K562 (cell line): ENCODE measurements around the gene PTPRR. TPM values are rescaled to one million over a fixed set of nuclear protein-coding genes. Genes with fewer than 3 reads are reported as not detected.

Experiments
- ATAC-seq: fragments of 200-7000 bp; cut with Tn5 transposase; 3 replicates; pipeline ENCODE4 v1.9.1; 2020; ENCODE audit warnings: moderate library complexity
- BruUV-seq: library from RNA; stranded (reverse); fragments of 400-500 nt; replicated peaks from 2 replicates; lab custom pipeline; 2021; lab: Mats Ljungman, UMichigan
- CTCF ChIA-PET: fragments of 300-600 bp; formaldehyde crosslinking; extraction: SDS; loops from one replicate; lab custom pipeline; 2021; ENCODE audit warnings: low intra/inter-chr PET ratio; lab: Yijun Ruan, JAX
- POLR2A ChIA-PET: fragments of 300-600, 350-650 bp; sonication (Branson Sonifier 250); formaldehyde crosslinking; extraction: SDS; loops from one replicate; lab custom pipeline; 2021; ENCODE audit warnings: antibody characterized with exemption, inconsistent platforms; lab: Yijun Ruan, JAX
- DNase-seq, 4 experiments: peaks; one replicate each; pipeline versions ENCODE4 v3.0.0 to v3.0.0-alpha.2; 2011 to 2018; ENCODE audit warnings: low spot score in 3 of 4, mixed read lengths in 3 of 4; ENCODE audit errors: extremely low read depth in 1 of 4
- FAIRE-seq: peaks from 2 replicates; lab custom pipeline; 2011; peaks lifted over from hg19 to GRCh38; lab: Jason Lieb, UNC
- H2AFZ ChIP-seq: 2 replicates; pipeline ENCODE4 v1.6.0; 2011; ENCODE audit warnings: low read depth, low read length, control low read depth, inconsistent platforms
- H3K27ac ChIP-seq: fragments of 200-600 bp; 3 replicates; pipeline ENCODE4 v1.8.0; 2011; ENCODE audit warnings: low read depth, mild to moderate bottlenecking, control low read depth, inconsistent platforms, low read length, moderate library complexity, mixed read lengths; ENCODE audit errors: extremely low read depth
- H3K27me3 ChIP-seq, 2 experiments: fragments of 300-600 bp in 1 of 2; 2 replicates in 1 of 2; 3 replicates in 1 of 2; pipeline versions ENCODE4 v1.6.0 to v1.8.0; 2011; ENCODE audit warnings: inconsistent platforms in 2 of 2, low read length in 2 of 2, mild to moderate bottlenecking in 1 of 2, mixed read lengths in 1 of 2, moderate library complexity in 1 of 2; ENCODE audit not compliant: control insufficient read depth in 2 of 2, insufficient read depth in 2 of 2
- H3K36me3 ChIP-seq: fragments of 300-600 bp; 3 replicates; pipeline ENCODE4 v1.8.0; 2011; ENCODE audit warnings: mild to moderate bottlenecking, low read length, inconsistent platforms; ENCODE audit not compliant: control insufficient read depth, insufficient read depth
- H3K4me1 ChIP-seq, 2 experiments: fragments of 200-600 bp in 1 of 2; replicated peaks in 1 of 2; 2 replicates in 1 of 2; 3 replicates in 1 of 2; pipeline versions ENCODE4 v1.5.1 to v1.8.0; 2011; ENCODE audit warnings: inconsistent platforms in 2 of 2, low read length in 2 of 2, mild to moderate bottlenecking in 1 of 2, mixed read lengths in 1 of 2, moderate library complexity in 1 of 2; ENCODE audit not compliant: control insufficient read depth in 2 of 2, insufficient read depth in 2 of 2
- H3K4me2 ChIP-seq: 2 replicates; pipeline ENCODE4 v1.6.1; 2011; ENCODE audit warnings: low read length, control low read depth, inconsistent platforms, mixed read lengths; ENCODE audit not compliant: insufficient read depth
- H3K4me3 ChIP-seq: fragments of 200-600 bp; sonication (generic), shearing (Covaris generic); 2 replicates; pipeline ENCODE4 v1.5.1; 2016; ENCODE audit warnings: control low read depth, inconsistent platforms
- H3K79me2 ChIP-seq: fragments of 200-600 bp; 3 replicates; pipeline ENCODE4 v1.8.0; 2011; ENCODE audit warnings: low read length, inconsistent platforms; ENCODE audit not compliant: control insufficient read depth, insufficient read depth
- H3K9ac ChIP-seq, 2 experiments: 2 replicates each; pipeline versions ENCODE4 v1.6.0 to v1.6.1; 2011; ENCODE audit warnings: low read depth in 2 of 2, low read length in 2 of 2, control low read depth in 1 of 2, inconsistent platforms in 1 of 2, mild to moderate bottlenecking in 1 of 2, mixed read lengths in 1 of 2; ENCODE audit not compliant: insufficient read depth in 1 of 2
- H3K9me1 ChIP-seq: one replicate; pipeline ENCODE4 v1.6.0; 2011; ENCODE audit warnings: inconsistent platforms, mild to moderate bottlenecking, low read length, moderate library complexity; ENCODE audit not compliant: control insufficient read depth, insufficient read depth
- H3K9me3 ChIP-seq: replicated peaks from 2 replicates; pipeline ENCODE4 v1.5.1; 2011; ENCODE audit warnings: low read depth, low read length, inconsistent platforms; ENCODE audit not compliant: control insufficient read depth, insufficient read depth
- H4K20me1 ChIP-seq: replicated peaks from 2 replicates; pipeline ENCODE4 v1.6.1; 2011; ENCODE audit warnings: low read length, inconsistent platforms, mixed read lengths; ENCODE audit not compliant: control insufficient read depth, insufficient read depth
- CAMTA2 ChIP-seq: fragments of 250-450 bp; sonication (Bioruptor Pico); conservative IDR thresholded peaks from 2 replicates; pipeline ENCODE4 v1.5.1; 2022
- CBX1 ChIP-seq: sonication (generic); IDR thresholded peaks from 2 replicates; pipeline ENCODE4 v1.6.1; 2016; ENCODE audit warnings: antibody characterized with exemption, low read depth, mild to moderate bottlenecking
- FOSL1 ChIP-seq: fragments of 200-800 bp; sonication (Bioruptor generic); conservative IDR thresholded peaks from 2 replicates; pipeline ENCODE4 v1.6.1; 2016; ENCODE audit warnings: missing genetic modification characterization, missing compliant biosample characterization
- HSF4 ChIP-seq: fragments of 250-450 bp; sonication (Bioruptor Pico); IDR thresholded peaks from 2 replicates; pipeline ENCODE4 v2.1.2; 2022; ENCODE audit warnings: mild to moderate bottlenecking, moderate library complexity, borderline replicate concordance
- MCM5 ChIP-seq: fragments of 450-650 bp; IDR thresholded peaks from 2 replicates; pipeline ENCODE4 v1.6.1; 2016; ENCODE audit warnings: low read depth
- PKNOX1 ChIP-seq: fragments of 450-650 bp; IDR thresholded peaks from 2 replicates; pipeline ENCODE4 v1.6.1; 2016
- SMAD2 ChIP-seq: fragments of 150-350 bp; IDR thresholded peaks from 2 replicates; pipeline ENCODE4 v1.6.1; 2014; ENCODE audit warnings: low read depth, mild to moderate bottlenecking, low read length
- TAL1 ChIP-seq: fragments of 450-650 bp; IDR thresholded peaks from 2 replicates; pipeline ENCODE4 v1.6.1; 2016; ENCODE audit warnings: mild to moderate bottlenecking
- WGBS: fragments of 100-300 bp; shearing (Covaris generic); methylation state at CpG from one replicate; pipeline ENCODE4 v1.1.6; 2016; ENCODE audit warnings: low coverage, mixed read lengths; ENCODE audit not compliant: insufficient coverage; ENCODE audit errors: missing lambda C conversion rate; 5-methylcytosine and 5-hydroxymethylcytosine counted together
- in situ Hi-C: fragments of 300-500 bp; cut with MboI; formaldehyde crosslinking; loops from 4 replicates; pipeline ENCODE4 v1.15.0; 2018; ENCODE audit warnings: inconsistent platforms, mixed read lengths
- intact Hi-C: fragments of 100-400 bp; cut with micrococcal nuclease; formaldehyde crosslinking; loops from 2 replicates; pipeline ENCODE4 v1.14.2; 2022
- polyA plus RNA-seq, 8 experiments: library from polyadenylated mRNA; depleted of rRNA in 4 of 8; stranded (reverse) in 5 of 8; unstranded in 3 of 8; fragments of >200 nt; fragmentation: Nextera tagmentation in 2 of 8; fragmentation: Illumina TruSeq in 1 of 8; extraction: Ambion mirVana in 2 of 8; extraction: Trizol in 1 of 8; gene quantifications; 2 replicates each; pipeline versions ENCODE4 v1.2.1 to v1.2.3, GENCODE V29; 2011 to 2014; ENCODE audit warnings: inconsistent platforms in 1 of 8, missing spikeins in 1 of 8
- total RNA-seq, 7 experiments: library from RNA; depleted of rRNA in 6 of 7; stranded (reverse); fragments of >200 nt in 6 of 7; fragmentation: Illumina TruSeq in 2 of 7; extraction: Trizol in 2 of 7; gene quantifications; 2 replicates each; pipeline versions ENCODE4 v1.2.1 to v1.2.3, GENCODE V29; 2011 to 2021; ENCODE audit warnings: low replicate concordance in 1 of 7

PTPRR gene
- total and polyA plus RNA-seq, 9 of the 15 experiments (the other 6 are each of a cell fraction or from before 2014, with no cell fraction given): 6.6 to 41.7 (median 12.3) TPM

- 8% methylated on average over 1 of the region's 1 CpG for WGBS
- TF ChIP-seq TAL1 (no peak), MCM5 (no peak), FOSL1 (tag) (no peak), CBX1 (no peak), SMAD2 (no peak), HSF4 (CRISPR knock-in tag) (no peak), CAMTA2 (CRISPR knock-in tag) (no peak), PKNOX1 (no peak)
- Histone ChIP-seq H3K4me3 (no peak overlapping the region), H2AFZ (no peak overlapping the region), H3K79me2 (no peaks in the 10 kb centered on the region), H3K27me3 (no peaks in the 10 kb centered on the region), H3K9me3 (no peaks in the 10 kb centered on the region), H3K27ac (no peak overlapping the region), H3K4me1 (no peaks in the 10 kb centered on the region), H4K20me1 (no peaks in the 10 kb centered on the region), H3K36me3 (no peaks in the 10 kb centered on the region), H3K4me2 (no peak overlapping the region), H3K9me1 (no peaks in the 10 kb centered on the region), H3K9ac (no peak overlapping the region)
- POLR2A ChIA-PET: no interaction called here
- DNase-seq (no peak), ATAC-seq (no peak), FAIRE-seq (no peak)
- in situ Hi-C loops: no loop called here
- intact Hi-C loops: no loop called here
- CTCF ChIA-PET: no interaction called here
- BruUV-seq: no TSS peak
Observed at GRCh38 chr12:70955415-70955814, 34.9 kb upstream of the PTPRR start.
